Uterus (tissue), 2 donors: ENCODE data around the gene RPL27A.

ENCODE experiments used
- CTCF ChIP-seq, 4 experiments: fragments of 200-600 bp in 2 of 4; fragments of 450-650 bp in 2 of 4; sonication (generic) in 2 of 4; IDR thresholded peaks; one replicate each; pipeline ENCODE4 v1.5.1; 2016 to 2019; ENCODE audit warnings: antibody characterized with exemption in 4 of 4, mild to moderate bottlenecking in 2 of 4, moderate library complexity in 1 of 4
- POLR2A ChIP-seq, 2 donors: fragments of 450-650 bp; IDR thresholded peaks; one replicate each; pipeline ENCODE4 v1.6.1; 2016; ENCODE audit warnings: antibody characterized with exemption in 2 of 2, mild to moderate bottlenecking in 1 of 2, moderate library complexity in 1 of 2

- TF ChIP-seq CTCF (IDR thresholded peaks at IDR 0.05) (no peak), POLR2A (IDR thresholded peaks at IDR 0.05) (no peak)
These were observed 46.5 kb upstream of the RPL27A start for GRCh38 chr11:8636127-8636526.
